SH-SY5Y (cell line): Measurements from ENCODE around the gene NKX2-4.

Experiments used
- GATA2 ChIP-seq: IDR thresholded peaks from 2 replicates; pipeline ENCODE4 v1.6.1; 2011; ENCODE audit warnings: mild to moderate bottlenecking, low read depth, low read length
- GATA3 ChIP-seq: IDR thresholded peaks from 2 replicates; pipeline ENCODE4 v1.6.1; 2011; ENCODE audit warnings: low read depth, mild to moderate bottlenecking, low read length, moderate library complexity

DNA sequence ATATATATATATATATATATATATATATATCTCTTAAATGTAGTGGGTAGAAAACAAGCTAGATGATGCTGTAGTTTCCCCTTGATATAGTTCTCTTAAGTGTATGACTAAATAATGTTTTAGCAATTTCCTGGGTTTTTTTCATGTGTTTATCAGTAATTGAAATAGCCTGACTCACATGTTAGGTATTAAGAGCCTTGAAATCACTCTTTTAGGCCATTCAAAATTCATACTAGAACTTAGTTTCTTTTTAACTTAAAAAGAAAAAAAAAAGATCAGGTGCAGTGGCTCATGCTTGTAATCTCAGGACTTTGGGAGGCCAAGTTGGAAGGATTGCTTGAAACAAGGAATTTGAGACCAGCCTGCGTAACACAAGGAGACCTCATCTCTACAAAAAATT lies 44.1 kb downstream of the NKX2-4 start:
- no peak for TF ChIP-seq GATA2
- no peak for TF ChIP-seq GATA3
